ENCODE results near the gene RAB6A.
"Not testable (repeated sequence)": the region's sequence is repeated elsewhere in the genome, so short reads cannot be mapped to it uniquely, and the experiment has no call there.

Gene RAB6A

DNA sequence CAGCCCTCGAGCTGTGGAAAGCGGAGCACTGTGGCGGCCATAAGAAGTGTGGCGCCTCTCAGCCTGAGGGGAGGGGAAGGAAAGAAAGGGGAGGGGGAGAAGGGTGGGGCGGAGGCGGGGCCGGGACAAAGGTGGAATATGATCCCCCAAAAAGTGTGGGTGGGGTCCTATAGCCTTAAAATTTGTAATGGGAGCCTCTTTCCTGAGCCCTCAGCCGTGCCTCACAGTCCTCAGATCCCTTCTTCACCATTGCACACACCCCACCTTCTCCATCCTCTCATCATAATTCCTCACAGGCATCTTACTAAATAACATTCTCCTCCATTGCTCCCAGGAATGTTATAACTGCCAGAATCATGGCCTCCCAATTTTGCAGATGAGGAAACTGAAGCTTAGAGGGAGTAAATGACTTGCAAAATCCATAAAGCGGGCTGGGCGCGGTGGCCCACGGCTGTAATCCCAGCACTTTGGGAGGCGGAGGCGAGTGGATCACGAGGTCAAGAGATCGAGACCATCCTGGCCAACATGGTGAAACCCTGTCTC lies 600 bp upstream of the RAB6A start:
- DNase-seq = no peak

DNA sequence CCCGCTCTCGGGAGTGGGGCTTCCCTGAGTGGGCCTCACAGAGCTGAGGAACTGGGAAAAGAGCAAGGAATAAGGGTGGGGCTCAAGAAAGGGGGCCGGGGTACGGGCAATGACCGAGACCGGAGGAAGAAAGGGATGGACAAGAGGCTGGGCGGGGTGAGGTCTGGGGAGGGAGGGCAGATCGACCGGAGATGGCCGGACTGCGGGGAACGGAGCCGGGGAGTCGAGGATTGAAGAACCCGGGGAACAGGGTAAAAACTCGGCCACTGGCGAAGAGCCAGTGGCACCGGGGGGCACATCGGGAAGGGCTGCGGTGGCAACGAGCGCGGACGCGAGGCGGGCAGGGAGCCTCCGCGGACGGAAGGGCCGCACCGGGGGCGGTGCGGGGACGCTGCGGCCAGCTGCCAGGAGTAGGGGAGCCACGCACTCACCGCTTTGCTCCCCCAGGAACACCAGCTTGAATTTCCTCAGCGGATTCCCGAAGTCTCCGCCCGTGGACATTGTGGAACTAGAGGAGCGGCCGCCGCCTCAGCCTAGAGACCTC lies 667 bp downstream of the RAB6A start:
- no peak for DNase-seq

DNA sequence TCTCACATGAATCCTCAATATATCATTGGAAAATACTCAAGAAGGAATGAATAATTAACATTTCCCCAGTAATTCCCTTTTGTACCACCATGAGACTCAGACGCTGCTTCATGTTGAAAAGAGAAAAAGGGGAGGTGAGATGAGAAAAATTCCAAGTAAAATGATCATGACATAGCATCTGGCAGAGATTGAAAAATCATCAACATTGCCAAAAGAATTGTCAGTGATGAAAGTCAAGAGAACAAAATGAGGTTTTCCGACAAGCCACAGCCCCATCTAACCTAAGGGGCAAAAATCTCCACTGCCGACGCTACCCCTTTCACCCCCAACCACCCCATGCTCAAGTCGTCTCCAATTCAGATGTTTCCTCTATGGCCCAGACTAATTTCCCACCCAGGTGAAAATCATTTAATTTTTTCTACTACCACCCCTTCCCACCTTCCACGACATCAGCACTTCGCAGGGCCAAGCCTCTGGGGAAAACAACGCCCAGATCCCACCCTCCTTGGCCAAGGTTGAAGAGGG lies 1.2 kb downstream of the RAB6A start:
- peak; percentile 23 for DNase-seq

DNA sequence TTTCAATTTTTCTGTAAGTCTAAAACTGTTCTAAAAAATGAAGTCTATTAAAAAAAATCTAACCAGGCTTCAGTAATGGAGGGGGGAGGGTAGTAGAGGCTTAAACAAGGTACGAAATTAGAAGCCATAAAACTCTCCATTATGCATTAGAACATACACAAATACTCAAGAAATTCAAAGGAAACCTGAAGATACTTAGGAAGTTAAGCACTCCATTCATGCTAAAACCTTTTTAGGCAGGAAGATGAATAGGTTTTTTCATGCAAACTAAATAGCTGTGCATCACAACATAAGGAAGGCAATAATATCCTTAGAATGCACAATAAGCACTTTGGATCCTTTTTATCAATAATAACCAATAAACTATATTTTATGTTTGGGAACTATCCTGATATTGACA lies 2.4 kb downstream of the RAB6A start:
- no peak for DNase-seq

DNA sequence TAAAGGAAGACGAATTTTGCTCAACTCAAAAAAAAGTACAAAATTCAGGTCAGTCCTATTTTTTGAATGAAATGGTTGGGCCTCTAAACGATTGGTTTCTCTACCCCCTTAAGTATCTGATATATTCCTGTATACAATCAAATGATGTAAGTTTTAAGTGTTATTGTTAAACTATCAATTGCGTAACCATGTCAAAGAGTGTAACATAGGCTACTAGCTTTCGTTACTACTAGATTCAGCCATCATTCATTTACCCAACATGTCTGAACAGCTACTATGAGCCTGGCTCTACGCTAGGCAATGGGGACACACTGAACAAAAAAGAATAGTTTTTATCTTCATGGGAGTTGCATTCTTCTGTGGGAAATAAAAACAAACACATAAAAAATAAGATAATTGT lies 3.3 kb downstream of the RAB6A start:
- DNase-seq = no peak

DNA sequence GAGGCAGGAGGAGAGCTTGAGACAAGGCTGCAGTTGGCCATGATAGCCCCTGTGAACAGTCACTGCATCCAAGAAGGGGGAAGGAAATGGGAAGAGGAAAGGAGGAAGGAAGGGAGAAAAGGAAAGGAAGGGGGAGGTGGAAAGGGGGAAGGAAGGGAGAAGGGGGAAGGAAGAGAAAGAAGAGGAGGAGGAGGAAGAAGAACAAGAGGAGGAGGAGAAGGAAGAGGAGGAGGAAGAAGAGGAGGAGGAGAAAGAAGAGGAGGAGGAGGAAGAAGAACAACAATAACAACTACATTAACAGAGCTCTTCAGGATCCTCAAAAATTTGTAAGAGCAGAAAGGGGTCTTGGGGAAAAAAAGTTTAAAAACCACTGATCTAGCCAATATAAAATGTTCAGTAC lies 5.2 kb downstream of the RAB6A start:
- DNase-seq = no peak

DNA sequence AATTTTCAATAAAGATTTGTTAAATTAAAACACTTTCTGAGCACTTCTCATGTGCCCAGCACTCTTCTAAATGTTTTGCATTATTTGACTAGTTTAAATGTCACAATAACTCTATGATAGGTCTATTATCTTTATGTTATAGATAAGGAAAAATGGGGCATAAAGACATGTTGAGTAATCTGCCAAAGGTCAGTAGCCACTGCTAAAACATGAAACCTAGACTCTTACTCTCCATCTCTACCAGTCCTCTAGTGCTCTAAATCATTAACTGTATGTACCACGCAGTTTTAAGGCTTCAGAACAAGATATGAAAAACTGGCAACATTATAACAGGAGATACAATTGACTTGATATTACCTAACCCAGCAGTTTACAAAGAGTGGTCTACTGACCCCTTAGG lies 6.9 kb downstream of the RAB6A start:
- DNase-seq = no peak

DNA sequence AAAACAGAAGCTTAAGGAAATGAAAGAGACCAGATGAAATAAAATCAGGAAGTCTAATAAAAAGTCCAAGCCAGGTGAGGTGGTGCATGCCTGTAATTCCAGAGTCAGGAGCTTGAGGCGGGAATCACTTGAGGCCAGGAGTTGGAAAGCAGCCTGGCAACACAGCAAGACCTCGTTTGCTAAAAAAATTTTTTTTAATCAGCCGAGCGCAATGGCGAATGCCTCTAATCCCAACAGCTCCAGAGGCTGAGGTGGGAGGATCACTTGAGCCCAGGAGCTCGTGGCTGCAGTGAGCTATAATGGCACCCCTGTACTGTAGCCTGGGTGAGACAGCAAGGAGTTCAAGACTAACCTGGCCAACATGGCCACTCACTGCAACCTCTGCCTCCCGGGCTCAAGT lies 8.0 kb downstream of the RAB6A start:
- no peak for DNase-seq

DNA sequence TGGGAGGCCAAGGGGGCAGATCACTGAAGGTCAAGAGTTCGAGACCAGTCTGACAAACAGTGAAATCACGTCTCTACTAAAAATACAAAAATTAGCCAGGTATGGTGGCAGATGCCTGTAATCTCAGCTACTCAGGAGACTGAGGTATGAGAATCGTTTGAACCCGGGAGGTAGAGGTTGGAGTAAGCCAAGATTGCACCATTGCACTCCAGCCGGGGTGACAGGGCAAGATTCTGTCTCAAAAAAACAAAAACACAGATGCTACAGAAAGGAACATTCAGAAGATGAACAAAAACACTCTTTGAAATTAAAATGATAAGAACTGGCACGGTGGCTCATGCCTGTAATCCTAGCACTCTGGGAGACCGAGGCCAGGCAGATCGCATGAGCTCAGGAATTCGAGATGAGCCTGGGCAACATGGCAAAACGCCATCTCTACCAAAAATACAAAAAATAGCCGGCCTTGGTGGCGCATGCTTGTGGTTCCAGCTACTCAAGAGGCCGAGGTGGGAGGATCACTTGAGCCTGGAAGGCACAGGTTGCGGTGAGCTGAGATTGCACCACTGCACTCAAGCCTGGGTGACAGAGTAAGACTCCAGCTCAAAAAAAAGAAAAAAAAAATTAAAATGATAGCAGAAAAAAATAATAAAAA lies 8.5 kb downstream of the RAB6A start:
- no peak for DNase-seq

DNA sequence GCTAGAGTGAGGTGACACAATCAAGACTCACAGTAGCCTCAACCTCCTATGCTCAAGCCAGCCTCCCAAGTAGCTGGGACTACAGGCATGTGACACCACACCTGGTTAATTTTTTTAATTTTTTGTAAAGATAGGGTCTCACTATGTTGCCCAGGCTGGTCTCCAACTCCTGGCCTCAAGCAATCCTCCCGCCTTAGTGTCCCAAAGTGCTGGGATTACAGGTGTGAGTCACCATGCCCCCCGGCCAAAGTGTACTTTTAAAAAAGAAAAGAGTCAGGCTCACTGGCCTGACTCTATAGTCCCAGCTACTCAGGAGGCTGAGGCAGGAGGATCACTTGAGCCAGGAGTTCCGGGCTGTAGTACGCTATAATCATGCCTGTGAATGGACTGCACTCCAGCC lies 10.0 kb downstream of the RAB6A start:
- not testable (repeated sequence) for DNase-seq

DNA sequence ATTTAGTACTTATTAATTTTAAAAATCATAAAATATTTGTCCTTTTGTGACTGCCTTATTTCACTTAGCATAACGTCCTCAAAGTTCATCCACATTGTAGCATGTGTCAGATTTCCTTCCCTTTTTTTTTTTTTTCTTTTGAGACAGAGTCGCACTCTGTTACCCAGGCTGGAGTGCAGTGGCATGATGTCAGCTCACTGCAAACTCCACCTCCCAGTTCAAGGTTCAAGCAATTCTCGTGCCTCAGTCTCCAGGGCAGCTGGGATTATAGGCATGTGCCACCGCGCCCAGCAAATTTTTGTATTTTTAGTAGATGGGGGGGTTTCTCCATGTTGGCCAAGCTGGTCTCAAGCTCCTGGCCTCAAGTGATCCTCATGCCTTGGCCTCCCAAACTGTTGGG lies 10.6 kb downstream of the RAB6A start:
- no peak for DNase-seq

DNA sequence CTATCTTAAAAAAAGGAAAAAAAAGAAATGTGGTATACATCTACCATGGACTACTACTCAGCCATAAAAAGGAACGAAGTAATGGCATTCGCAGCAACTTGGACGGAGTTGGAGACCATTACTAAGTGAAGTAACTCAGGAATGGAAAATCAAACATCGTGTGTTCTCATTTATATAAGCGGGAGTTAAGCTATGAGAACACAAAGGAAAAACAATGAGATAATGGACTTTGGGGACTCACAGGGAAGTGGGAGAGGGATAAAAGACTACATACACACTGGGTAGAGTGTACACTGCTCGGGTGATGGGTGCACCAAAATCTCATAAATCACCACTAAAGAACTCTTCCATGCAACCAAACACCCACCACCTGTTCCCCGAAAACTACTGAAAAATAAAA lies 11.8 kb downstream of the RAB6A start:
- no peak for DNase-seq

DNA sequence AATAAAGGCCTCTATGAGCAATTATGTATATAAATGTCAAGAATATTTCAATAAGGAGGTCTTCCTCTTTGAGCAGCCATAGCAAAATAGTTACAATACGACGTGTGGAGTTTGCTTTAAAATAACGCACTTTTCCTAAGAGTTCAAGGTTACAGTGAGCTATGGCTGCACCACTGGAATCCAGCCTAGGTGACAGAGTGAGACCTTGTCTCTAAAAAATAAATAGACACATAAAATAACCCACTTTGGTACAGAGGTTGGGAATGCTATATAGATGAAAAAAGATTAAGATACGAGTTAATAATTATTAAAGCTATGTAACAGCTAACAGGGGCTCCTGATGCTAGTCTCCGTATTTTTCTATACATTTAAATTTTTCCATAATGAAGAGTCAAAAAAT lies 12.6 kb downstream of the RAB6A start:
- no peak for DNase-seq

DNA sequence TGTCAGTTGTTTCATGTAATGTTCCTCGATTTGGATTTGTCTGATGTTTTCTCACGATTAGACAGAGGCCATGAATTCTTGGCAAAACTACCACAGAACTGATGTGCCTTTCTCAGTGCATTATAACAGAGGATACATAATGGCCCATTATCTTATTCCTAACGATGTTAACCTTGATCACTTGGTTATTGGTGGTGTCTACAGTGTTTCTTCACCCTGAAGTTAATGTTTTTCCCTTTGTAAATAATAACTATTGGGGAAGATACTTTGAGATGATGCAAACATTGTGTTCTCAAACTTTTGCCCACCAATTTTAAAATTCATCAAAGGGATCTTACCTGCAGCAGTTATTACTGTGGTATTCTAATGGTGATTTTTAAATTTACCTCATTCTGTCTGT lies 13.1 kb downstream of the RAB6A start:
- DNase-seq = no peak

DNA sequence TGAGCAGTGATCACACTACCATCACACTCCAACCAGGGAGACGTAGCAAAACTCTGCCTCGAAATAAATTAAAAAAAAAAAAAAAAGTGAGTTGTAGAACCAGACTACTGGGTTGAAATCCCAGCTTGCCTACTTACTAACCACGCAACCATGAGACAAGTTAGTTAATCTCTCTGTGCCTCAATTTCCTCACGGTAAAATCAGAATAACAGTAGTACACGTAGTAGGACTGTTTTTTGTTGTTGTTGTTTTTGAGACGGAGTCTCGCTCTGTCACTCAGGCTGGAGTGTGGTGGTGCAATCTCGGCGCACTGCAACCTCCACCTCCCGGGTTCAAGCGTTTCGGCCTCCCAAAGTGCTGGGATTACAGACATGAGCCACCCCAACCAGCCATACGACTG lies 14.2 kb downstream of the RAB6A start:
- DNase-seq = no peak

DNA sequence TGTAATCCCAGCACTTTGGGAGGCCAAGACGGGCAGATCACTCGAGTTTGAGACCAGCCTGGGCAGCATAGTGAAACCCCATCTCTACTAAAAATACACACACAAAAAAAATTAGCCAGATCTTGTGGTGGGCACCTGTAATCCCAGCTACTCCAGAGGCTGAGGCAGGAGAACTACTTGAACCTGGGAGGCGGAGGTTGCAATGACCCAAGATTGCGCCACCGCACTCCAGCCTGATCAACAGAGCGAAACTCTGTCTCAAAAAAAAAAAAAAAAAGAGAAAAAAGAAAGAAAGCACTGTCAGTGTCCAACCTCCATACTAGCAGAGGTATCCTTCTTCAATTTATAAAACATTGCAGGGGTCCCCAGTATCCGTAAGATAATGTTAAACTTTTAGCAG lies 17.8 kb downstream of the RAB6A start:
- DNase-seq = no peak

DNA sequence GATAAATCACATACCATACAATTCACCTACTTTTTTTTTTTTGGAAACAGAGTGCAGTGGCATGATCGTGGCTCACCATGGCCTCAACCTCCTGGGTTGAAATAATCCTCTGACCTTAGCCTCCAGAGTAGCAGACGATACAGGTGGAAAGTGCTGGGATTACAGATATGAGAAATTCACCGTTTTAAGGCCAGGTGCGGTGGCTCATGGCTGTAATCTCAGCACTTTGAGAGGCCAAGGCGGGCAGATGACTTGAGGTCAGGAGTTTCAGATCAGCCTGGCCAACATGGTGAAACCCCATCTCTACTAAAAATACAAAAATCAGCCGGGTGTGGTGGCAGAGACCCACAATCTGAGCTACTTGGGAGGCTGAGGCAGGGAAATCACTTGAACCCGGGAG lies 24.9 kb downstream of the RAB6A start:
- not testable (repeated sequence) for DNase-seq

DNA sequence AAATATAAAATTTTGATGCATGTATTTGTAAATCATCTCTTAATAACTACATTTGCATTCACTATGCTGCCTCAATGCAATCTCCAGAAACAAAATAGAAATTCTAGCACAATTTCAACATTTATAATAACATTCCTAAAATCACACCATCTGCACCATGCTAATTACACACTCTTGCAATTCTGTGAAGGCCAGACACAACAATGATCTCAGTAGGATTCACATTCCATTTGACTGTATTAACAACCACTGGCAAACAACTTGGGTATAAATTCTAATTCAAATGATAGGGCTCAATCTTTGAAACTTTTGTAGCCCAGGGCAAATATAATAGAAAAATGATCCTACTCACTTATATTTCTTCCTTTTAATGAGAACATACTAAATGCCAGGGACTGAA lies 25.9 kb downstream of the RAB6A start:
- no peak for DNase-seq

DNA sequence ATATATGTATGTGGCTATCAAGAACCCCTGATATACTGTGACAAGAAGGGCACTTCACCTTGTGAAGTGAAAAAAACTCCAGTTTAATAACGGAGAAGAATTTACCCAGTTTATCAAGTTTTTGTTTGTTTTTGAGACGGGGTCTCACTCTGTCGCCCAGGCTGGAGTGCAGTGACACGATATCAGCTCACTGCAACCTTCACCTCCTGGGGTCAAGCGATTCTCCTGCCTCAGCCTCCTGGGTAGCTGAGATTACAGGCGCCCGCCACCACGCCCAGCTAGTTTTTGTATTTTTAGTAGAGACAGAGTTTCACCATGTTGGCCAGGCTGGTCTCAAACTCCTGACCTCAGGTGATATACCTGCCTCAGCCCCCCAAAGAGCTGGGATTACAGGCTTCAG lies 26.9 kb downstream of the RAB6A start:
- DNase-seq = not testable (repeated sequence)

DNA sequence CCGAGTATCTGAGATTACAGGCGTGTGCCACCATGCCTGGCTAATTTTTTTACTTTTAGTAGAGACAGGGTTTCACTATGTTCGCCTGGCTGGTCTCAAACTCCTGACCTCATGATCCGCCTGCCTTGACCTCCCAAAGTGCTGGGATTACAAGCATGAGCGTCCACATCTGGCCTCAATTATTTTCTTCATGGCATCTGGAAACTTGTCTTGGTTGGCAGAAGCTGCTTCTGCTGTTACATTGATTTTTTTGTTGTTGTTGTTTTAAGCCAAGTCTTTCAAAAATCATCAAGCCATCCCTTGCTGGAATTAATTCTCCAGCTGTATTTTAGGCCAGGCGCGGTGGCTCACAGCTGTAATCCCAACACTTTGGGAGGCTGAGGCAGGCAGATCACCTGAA lies 27.9 kb downstream of the RAB6A start:
- not testable (repeated sequence) for DNase-seq

DNA sequence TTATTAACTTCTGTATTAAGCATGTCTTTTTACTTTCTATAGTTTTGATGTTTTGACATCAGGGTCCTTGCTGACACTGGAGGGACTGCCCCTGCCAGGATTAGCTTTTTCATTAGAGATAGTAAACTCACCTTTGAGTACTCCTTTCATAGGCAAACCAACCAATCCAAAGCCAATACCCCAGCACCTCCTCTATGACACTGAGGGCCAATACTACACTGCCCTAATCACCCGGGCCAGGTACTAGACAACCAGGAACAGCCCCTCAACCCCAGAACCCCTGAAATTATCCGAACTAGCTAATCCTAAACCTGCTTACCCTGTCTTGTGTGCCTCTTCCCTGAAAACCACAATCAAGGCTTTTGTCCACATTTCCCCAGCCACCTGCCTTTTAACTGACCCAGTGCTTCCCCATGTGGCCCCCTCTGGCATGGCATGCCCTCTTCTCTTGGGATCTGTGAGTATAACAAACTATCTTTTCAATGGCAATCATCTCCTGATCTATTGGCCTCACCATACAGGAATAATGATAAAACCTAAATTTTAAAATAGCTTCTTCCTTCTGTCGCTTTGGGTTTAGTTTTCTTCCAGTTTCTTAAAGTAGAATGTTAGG lies 31.2 kb downstream of the RAB6A start:
- DNase-seq = no peak

DNA sequence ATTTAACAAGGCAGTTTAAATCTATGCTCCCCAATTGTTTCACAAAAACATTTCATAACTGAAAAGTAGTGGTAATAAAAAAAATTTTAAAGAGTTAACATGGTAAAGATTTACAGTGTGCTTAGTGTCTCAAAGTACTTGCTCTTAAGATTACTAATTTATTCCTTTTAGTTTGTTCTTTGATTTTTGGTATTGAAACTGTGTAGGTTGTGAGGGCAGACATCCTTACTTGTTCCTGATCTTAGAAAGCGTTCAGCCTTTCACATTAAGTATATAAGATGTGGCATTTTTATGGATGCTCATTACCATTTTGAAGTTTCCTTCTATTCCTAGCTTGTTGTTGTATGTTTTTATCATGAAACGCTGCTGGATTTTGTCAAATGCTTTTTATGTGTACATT lies 32.9 kb downstream of the RAB6A start:
- DNase-seq = no peak

DNA sequence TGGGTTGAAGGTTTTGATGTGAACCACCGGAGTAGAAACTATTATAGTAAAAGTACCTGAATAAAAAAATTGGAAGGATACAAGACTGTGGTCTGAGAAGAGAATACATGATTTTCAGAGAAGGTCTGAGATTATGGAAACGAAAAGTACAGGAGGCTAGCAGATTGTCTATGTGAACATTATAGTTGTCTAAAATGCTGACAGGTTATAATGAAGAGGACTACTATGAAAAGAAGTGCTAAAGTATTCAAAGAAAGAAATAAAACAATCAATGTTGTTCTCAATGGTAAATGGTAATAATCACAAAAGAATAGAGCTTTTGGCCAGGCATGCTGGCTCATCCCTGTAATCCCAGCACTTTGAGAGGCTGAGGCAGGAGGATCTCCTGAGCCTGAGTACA lies 34.0 kb downstream of the RAB6A start:
- no peak for DNase-seq

DNA sequence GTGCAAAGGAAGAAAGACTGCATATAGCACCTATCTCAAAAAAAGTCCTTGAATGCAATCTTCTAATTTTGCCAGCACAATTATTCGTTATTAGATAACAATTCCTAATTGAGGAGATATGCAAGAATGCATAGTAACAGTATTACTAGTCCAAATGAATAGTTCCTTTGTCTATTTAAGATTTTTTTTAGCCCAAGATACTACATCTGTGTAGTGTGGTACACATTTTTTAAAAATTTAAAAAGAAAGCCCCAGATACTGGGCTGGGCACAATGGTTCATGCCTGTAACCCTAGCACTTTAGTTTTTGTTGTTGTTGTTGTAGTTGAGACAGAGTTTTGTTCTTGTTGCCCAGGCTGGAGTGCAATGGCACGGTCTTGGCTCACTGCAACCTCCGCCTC lies 43.7 kb downstream of the RAB6A start:
- DNase-seq = no peak
